CD14-positive monocyte (primary cell): ENCODE measurements around the gene LMO7. TPM values are rescaled to one million over a fixed set of nuclear protein-coding genes. Genes with fewer than 3 reads are reported as not detected.

ENCODE experiments used
- DNase-seq, 3 donors: peaks; one replicate each; pipeline ENCODE4 v3.0.0-alpha.2; 2011 to 2022
- H2AFZ ChIP-seq: 2 replicates; pipeline ENCODE4 v1.6.0; 2012; ENCODE audit warnings: mild to moderate bottlenecking, low read depth, low read length, inconsistent platforms; ENCODE audit not compliant: insufficient read depth, poor library complexity, severe bottlenecking
- H3K27ac ChIP-seq, 2 donors: 1 replicate in 1 of 2; 2 replicates in 1 of 2; pipeline ENCODE4 v1.5.1; 2012 to 2013; ENCODE audit warnings: low read length in 2 of 2, control low read depth in 1 of 2, inconsistent platforms in 1 of 2, low read depth in 1 of 2, mild to moderate bottlenecking in 1 of 2
- H3K27me3 ChIP-seq, 2 donors: one replicate each; pipeline versions ENCODE4 v1.6.0 to v1.6.1; 2011 to 2013; ENCODE audit warnings: low read length in 2 of 2; ENCODE audit not compliant: control insufficient read depth in 2 of 2, insufficient read depth in 2 of 2
- H3K36me3 ChIP-seq, 2 donors: replicated peaks in 1 of 2; 1 replicate in 1 of 2; 2 replicates in 1 of 2; pipeline versions ENCODE4 v1.5.1 to v1.6.1; 2012 to 2013; ENCODE audit warnings: low read length in 2 of 2, control low read depth in 1 of 2, inconsistent platforms in 1 of 2, mild to moderate bottlenecking in 1 of 2; ENCODE audit not compliant: insufficient read depth in 2 of 2, control insufficient read depth in 1 of 2
- H3K4me1 ChIP-seq, 2 donors: 1 replicate in 1 of 2; 2 replicates in 1 of 2; pipeline versions ENCODE4 v1.5.1 to v1.6.1; 2012 to 2013; ENCODE audit warnings: low read length in 2 of 2, control low read depth in 1 of 2, inconsistent platforms in 1 of 2, mild to moderate bottlenecking in 1 of 2, moderate library complexity in 1 of 2; ENCODE audit not compliant: insufficient read depth in 2 of 2, control insufficient read depth in 1 of 2
- H3K4me2 ChIP-seq: replicated peaks from 2 replicates; pipeline ENCODE3; 2012; ENCODE audit warnings: low read length, moderate library complexity, mild to moderate bottlenecking; ENCODE audit not compliant: poor library complexity, severe bottlenecking; ENCODE audit errors: extremely low read depth
- H3K4me3 ChIP-seq, 3 experiments: fragments of 200-600 bp in 1 of 3; sonication (generic) in 1 of 3; replicated peaks in 1 of 3; 1 replicate in 2 of 3; 2 replicates in 1 of 3; pipeline ENCODE4 v1.5.1; 2011 to 2013; ENCODE audit warnings: low read length in 3 of 3, mild to moderate bottlenecking in 3 of 3, control low read depth in 2 of 3, low read depth in 2 of 3, inconsistent platforms in 1 of 3, moderate library complexity in 1 of 3
- H3K79me2 ChIP-seq: 2 replicates; pipeline ENCODE4 v1.6.0; 2012; ENCODE audit warnings: mild to moderate bottlenecking, control low read depth, inconsistent platforms, low read length, moderate library complexity; ENCODE audit not compliant: insufficient read depth
- H3K9ac ChIP-seq: 2 replicates; pipeline ENCODE4 v1.6.0; 2017; ENCODE audit warnings: low read length, mild to moderate bottlenecking; ENCODE audit not compliant: insufficient read depth, poor library complexity, severe bottlenecking
- H3K9me3 ChIP-seq, 2 donors: replicated peaks in 1 of 2; 1 replicate in 1 of 2; 2 replicates in 1 of 2; pipeline versions ENCODE4 v1.5.1 to v1.6.1; 2012 to 2013; ENCODE audit warnings: low read length in 2 of 2, control low read depth in 1 of 2; ENCODE audit not compliant: control insufficient read depth in 1 of 2, insufficient read depth in 1 of 2
- H4K20me1 ChIP-seq: 2 replicates; pipeline ENCODE4 v1.6.0; 2012; ENCODE audit warnings: mild to moderate bottlenecking, low read length, control low read depth, moderate library complexity; ENCODE audit not compliant: insufficient read depth
- H3K27ac Mint-ChIP-seq, 7 donors: one replicate each; pipeline ENCODE4 v1.8.0; 2020; ENCODE audit warnings: mild to moderate bottlenecking in 7 of 7, mixed read lengths in 7 of 7, moderate library complexity in 6 of 7, inconsistent platforms in 2 of 7
- H3K27me3 Mint-ChIP-seq, 3 donors: one replicate each; pipeline ENCODE4 v1.8.0; 2021 to 2022; ENCODE audit warnings: low read depth in 3 of 3, mild to moderate bottlenecking in 3 of 3, mixed read lengths in 3 of 3, moderate library complexity in 3 of 3, inconsistent platforms in 1 of 3
- H3K36me3 Mint-ChIP-seq, 2 donors: one replicate each; pipeline ENCODE4 v1.8.0; 2020; ENCODE audit warnings: mixed read lengths in 2 of 2, inconsistent platforms in 1 of 2, mild to moderate bottlenecking in 1 of 2
- H3K4me1 Mint-ChIP-seq: one replicate; pipeline ENCODE4 v1.8.0; 2020; ENCODE audit warnings: mild to moderate bottlenecking, mixed read lengths
- H3K4me3 Mint-ChIP-seq, 2 donors: one replicate each; pipeline ENCODE4 v1.8.0; 2020; ENCODE audit warnings: mild to moderate bottlenecking in 2 of 2, mixed read lengths in 2 of 2, moderate library complexity in 1 of 2
- H3K9me3 Mint-ChIP-seq, 7 donors: one replicate each; pipeline ENCODE4 v1.8.0; 2020 to 2022; ENCODE audit warnings: mixed read lengths in 7 of 7, mild to moderate bottlenecking in 6 of 7, moderate library complexity in 6 of 7, inconsistent platforms in 2 of 7
- WGBS: methylation state at CpG from one replicate; pipeline ENCODE4 v1.1.5; 2013; ENCODE audit warnings: missing lambda C conversion rate; ENCODE audit not compliant: insufficient coverage; 5-methylcytosine and 5-hydroxymethylcytosine counted together
- intact Hi-C, 2 donors: fragments of 100-400 bp; cut with micrococcal nuclease; formaldehyde crosslinking; loops; one replicate each; pipeline versions ENCODE4 v1.15.0 to v1.15.1; 2023
- polyA plus RNA-seq, 3 donors: library from polyadenylated mRNA; depleted of rRNA in 1 of 3; unstranded in 2 of 3; stranded (reverse) in 1 of 3; fragments of 300-500 nt in 2 of 3; fragments of >200 nt in 1 of 3; fragmentation: Illumina TruSeq in 2 of 3; gene quantifications; 1 replicate in 2 of 3; 2 replicates in 1 of 3; pipeline ENCODE4 v1.2.3, GENCODE V29; 2012 to 2021
- TF ChIP-seq, protein P1 (sequence below): fragments of 200-600 bp; IDR thresholded peaks from one replicate; pipeline ENCODE4 v1.8.0; 2022; ENCODE audit warnings: antibody characterized with exemption, mild to moderate bottlenecking

Gene LMO7
- polyA plus RNA-seq, 3 donors, result 0.79 to 1.6 (median 0.90) TPM

DNA sequence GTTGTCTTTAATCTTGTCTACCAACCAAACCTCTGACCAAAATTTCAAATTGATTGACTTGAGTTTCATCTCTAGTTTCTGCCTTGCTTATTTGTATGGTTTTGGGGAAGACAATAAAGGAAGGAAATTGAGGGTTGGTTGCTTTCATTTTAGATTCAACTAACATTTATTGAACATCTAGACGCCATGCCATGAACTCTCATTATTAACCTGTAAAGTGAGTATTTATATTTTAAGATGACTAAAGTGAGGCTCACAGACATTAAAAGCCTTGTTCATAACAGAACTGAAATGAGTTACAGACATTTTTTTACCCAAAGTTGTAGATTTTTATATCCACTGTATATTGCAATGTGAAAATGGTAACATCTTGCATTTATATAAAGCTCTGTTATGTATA lies 239.3 kb downstream of the LMO7 start:
- WGBS, result no CpG with 5 or more reads among the region's 1 CpG
- Histone ChIP-seq H3K4me3 (no peak overlapping the region), H3K9ac (no peak overlapping the region), H3K27ac (no peak overlapping the region), H3K36me3 (no peaks in the 10 kb centered on the region), H3K79me2 (no peaks in the 10 kb centered on the region), H3K4me1 (peaks cover 17 to 26% of the 10 kb centered on the region in 2 donors), H4K20me1 (no peaks in the 10 kb centered on the region), H3K4me2 (peak overlapping the region; percentile 13), H3K9me3 (no peaks in the 10 kb centered on the region), H3K27me3 (peaks cover 0 to 2% of the 10 kb centered on the region in 2 donors), H2AFZ (no peak overlapping the region)
- Mint-ChIP-seq H3K4me3 (no peak overlapping the region), H3K36me3 (no peaks in the 10 kb centered on the region), H3K27me3 (peaks cover 0 to 9% (median 1%) of the 10 kb centered on the region in 3 donors), H3K27ac (no peak overlapping the region), H3K9me3 (no peaks in the 10 kb centered on the region), H3K4me1 (peaks cover 29% of the 10 kb centered on the region)
- intact Hi-C loops, result loop anchor here in 1 of 2 donors (10.0 kb wide), 1 partner anchor 599 kb away; no protein-coding TSS in a partner anchor
- TF ChIP-seq, protein P1, sequence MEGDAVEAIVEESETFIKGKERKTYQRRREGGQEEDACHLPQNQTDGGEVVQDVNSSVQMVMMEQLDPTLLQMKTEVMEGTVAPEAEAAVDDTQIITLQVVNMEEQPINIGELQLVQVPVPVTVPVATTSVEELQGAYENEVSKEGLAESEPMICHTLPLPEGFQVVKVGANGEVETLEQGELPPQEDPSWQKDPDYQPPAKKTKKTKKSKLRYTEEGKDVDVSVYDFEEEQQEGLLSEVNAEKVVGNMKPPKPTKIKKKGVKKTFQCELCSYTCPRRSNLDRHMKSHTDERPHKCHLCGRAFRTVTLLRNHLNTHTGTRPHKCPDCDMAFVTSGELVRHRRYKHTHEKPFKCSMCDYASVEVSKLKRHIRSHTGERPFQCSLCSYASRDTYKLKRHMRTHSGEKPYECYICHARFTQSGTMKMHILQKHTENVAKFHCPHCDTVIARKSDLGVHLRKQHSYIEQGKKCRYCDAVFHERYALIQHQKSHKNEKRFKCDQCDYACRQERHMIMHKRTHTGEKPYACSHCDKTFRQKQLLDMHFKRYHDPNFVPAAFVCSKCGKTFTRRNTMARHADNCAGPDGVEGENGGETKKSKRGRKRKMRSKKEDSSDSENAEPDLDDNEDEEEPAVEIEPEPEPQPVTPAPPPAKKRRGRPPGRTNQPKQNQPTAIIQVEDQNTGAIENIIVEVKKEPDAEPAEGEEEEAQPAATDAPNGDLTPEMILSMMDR, result no peak
- no peak for DNase-seq

DNA sequence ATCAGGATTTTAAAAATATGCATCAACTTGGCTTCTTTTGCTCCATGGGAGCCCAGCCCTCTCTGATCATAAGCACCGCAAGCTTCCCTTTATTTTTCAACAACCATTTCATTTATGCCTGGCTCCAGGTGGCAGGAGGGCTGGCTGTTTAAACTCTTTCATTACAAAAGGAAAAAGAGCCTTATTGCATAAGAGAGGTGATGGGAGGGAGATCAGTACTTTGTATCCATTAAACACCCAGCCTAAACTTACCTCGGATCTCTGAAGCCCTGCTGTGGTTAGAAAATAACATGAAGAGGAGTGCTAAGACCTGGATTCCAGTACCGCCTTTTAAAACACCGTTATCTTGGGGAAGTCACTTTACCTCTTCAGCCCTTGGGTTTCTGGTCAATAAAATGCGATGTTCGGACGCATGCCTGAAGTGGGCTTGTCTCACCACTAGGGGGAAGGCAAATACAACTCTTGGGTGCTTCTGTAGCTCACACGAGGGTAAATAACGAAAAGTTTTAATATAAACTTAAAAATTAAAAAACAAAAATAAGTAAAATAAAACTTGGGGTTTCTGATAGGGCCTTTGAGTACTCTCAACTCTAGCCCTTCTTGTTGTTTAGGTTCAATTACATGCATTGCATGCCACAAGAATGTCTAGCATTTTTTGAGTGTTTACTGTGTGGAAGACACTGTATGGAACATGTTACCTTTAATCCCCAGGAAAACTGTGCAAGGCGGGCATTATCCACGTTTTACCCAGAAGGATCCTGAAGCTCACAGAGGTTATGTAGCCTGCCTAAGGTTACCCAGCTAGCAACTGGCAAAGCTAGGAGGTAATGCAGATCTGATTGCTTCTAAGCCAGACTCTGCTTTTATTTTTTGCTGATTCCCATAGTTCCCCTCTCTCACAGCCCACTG lies 240.3 kb downstream of the LMO7 start:
- peaks cover 25% of the 10 kb centered on the region for H3K4me1 Mint-ChIP-seq

More for the DNA sequence above, 240.3 kb downstream of the LMO7 start:
- peak overlapping the region; percentile 33 for H2AFZ ChIP-seq
- no peaks in the 10 kb centered on the region for H3K9me3 Mint-ChIP-seq
- no peaks in the 10 kb centered on the region for H3K36me3 ChIP-seq
- H3K4me3 Mint-ChIP-seq, result peak overlapping the region; percentile 31 to 34
- 28% methylated on average over 5 of the region's 11 CpGs for WGBS
- intact Hi-C loops, result loop anchor here in 1 of 2 donors (10.0 kb wide), 1 partner anchor 598 kb away; no protein-coding TSS in a partner anchor
- peaks cover 17 to 26% of the 10 kb centered on the region in 2 donors for H3K4me1 ChIP-seq
- TF ChIP-seq, protein P1, result peak; percentile 93
- peak overlapping the region; percentile 33 for H3K4me2 ChIP-seq
- H3K4me3 ChIP-seq, result no peak overlapping the region
- H3K79me2 ChIP-seq, result no peaks in the 10 kb centered on the region
- DNase-seq, result peak; percentile 33 to 58 (median 45)
- H4K20me1 ChIP-seq, result no peaks in the 10 kb centered on the region
- peaks cover 0 to 2% of the 10 kb centered on the region in 2 donors for H3K27me3 ChIP-seq
- no peaks in the 10 kb centered on the region for H3K9me3 ChIP-seq
- H3K27ac Mint-ChIP-seq, result peak overlapping the region in 3 of 7 donors; percentile 14 to 59 (median 45)
- no peak overlapping the region for H3K9ac ChIP-seq
- H3K27me3 Mint-ChIP-seq, result peaks cover 0 to 9% (median 1%) of the 10 kb centered on the region in 3 donors
- H3K27ac ChIP-seq, result no peak overlapping the region
- no peaks in the 10 kb centered on the region for H3K36me3 Mint-ChIP-seq
